Esophagus muscularis mucosa (tissue), 3 donors: ENCODE measurements around the gene ITGA7.

Experiments used
- POLR2A ChIP-seq: fragments of 450-650 bp; IDR thresholded peaks from one replicate; pipeline ENCODE4 v1.6.1; 2017; ENCODE audit warnings: antibody characterized with exemption, moderate library complexity, mild to moderate bottlenecking, low read depth
- TF ChIP-seq, protein P1 (sequence below), 3 experiments: fragments of 200-600 bp in 2 of 3; fragments of 450-650 bp in 1 of 3; sonication (generic) in 2 of 3; IDR thresholded peaks; one replicate each; pipeline ENCODE4 v1.5.1; 2017 to 2019; ENCODE audit warnings: antibody characterized with exemption in 3 of 3, mild to moderate bottlenecking in 2 of 3, moderate library complexity in 1 of 3

DNA sequence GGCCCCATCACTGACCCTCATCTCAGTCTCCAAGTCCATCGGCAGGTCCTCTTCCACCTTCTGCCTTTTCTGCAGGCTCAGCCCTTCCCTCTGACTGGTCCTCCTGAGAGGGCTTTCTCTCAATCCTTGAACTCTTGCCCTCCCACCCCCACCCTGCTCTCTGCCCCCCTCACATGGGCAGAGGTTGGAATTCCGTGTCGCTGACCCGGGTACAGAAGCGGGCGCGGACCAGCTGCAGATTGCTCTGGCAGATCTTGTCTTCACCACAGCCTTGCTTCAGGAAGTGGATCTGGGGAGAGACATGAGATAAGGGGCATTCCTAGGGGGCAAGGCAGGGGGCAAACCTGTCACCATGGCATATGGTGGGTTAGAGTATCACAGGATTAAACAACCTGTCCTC, 12.4 kb downstream of the ITGA7 start:
- TF ChIP-seq, protein P1, sequence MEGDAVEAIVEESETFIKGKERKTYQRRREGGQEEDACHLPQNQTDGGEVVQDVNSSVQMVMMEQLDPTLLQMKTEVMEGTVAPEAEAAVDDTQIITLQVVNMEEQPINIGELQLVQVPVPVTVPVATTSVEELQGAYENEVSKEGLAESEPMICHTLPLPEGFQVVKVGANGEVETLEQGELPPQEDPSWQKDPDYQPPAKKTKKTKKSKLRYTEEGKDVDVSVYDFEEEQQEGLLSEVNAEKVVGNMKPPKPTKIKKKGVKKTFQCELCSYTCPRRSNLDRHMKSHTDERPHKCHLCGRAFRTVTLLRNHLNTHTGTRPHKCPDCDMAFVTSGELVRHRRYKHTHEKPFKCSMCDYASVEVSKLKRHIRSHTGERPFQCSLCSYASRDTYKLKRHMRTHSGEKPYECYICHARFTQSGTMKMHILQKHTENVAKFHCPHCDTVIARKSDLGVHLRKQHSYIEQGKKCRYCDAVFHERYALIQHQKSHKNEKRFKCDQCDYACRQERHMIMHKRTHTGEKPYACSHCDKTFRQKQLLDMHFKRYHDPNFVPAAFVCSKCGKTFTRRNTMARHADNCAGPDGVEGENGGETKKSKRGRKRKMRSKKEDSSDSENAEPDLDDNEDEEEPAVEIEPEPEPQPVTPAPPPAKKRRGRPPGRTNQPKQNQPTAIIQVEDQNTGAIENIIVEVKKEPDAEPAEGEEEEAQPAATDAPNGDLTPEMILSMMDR (IDR thresholded peaks at IDR 0.05): no peak
- TF ChIP-seq POLR2A: no peak
